GM12864 (cell line): ENCODE results near the gene PLCL2.

Experiments
- DNase-seq: peaks from one replicate; pipeline ENCODE4 v3.0.0-alpha.2; 2011; ENCODE audit warnings: low read depth
- H3K4me3 ChIP-seq: 2 replicates; pipeline ENCODE4 v1.5.1; 2011; ENCODE audit warnings: mild to moderate bottlenecking, low read depth, low read length, control low read depth
- CTCF ChIP-seq: IDR thresholded peaks from 2 replicates; pipeline ENCODE4 v1.5.1; 2011; ENCODE audit warnings: low read depth, mild to moderate bottlenecking, moderate library complexity, low read length, control low read depth, inconsistent platforms; ENCODE audit errors: missing control alignments

The PLCL2 gene

GRCh38 chr3:16865335-16865734 is 19.4 kb upstream of the PLCL2 start:
- H3K4me3 ChIP-seq = no peak overlapping the region
- DNase-seq = no peak
- no peak for TF ChIP-seq CTCF

GRCh38 chr3:16866571-16866970 is 18.2 kb upstream of the PLCL2 start:
- no peak for DNase-seq
- no peak for TF ChIP-seq CTCF
- no peak overlapping the region for H3K4me3 ChIP-seq

- no peak for DNase-seq
- no peak overlapping the region for H3K4me3 ChIP-seq
- no peak for TF ChIP-seq CTCF
These were observed 16.2 kb upstream of the PLCL2 start for GRCh38 chr3:16868513-16868912.

GRCh38 chr3:16869261-16870005 is 15.3 kb upstream of the PLCL2 start:
- DNase-seq = no peak
- no peak overlapping the region for H3K4me3 ChIP-seq
- TF ChIP-seq CTCF = no peak

- TF ChIP-seq CTCF = no peak
- no peak for DNase-seq
These were observed 12.6 kb upstream of the PLCL2 start for GRCh38 chr3:16871915-16872842.

GRCh38 chr3:16873872-16874271 is 10.9 kb upstream of the PLCL2 start:
- H3K4me3 ChIP-seq = no peak overlapping the region
- DNase-seq = no peak
- no peak for TF ChIP-seq CTCF

More at GRCh38 chr3:16871915-16872842, 12.6 kb upstream of the PLCL2 start:
- no peak overlapping the region for H3K4me3 ChIP-seq
